NCI-H2107 (cell line): Measurements from ENCODE around the gene FOXP1.

Source experiments
- DNase-seq: peaks from one replicate; lab custom pipeline; 2025; lab: John Stamatoyannopoulos, UW

FOXP1 gene

GRCh38 chr3:71095511-71096291, 487.8 kb downstream of the FOXP1 start:
- no peak for DNase-seq

GRCh38 chr3:71094658-71095209, 488.8 kb downstream of the FOXP1 start:
- no peak for DNase-seq

GRCh38 chr3:71092665-71093064, 490.9 kb downstream of the FOXP1 start:
- no peak for DNase-seq

DNA sequence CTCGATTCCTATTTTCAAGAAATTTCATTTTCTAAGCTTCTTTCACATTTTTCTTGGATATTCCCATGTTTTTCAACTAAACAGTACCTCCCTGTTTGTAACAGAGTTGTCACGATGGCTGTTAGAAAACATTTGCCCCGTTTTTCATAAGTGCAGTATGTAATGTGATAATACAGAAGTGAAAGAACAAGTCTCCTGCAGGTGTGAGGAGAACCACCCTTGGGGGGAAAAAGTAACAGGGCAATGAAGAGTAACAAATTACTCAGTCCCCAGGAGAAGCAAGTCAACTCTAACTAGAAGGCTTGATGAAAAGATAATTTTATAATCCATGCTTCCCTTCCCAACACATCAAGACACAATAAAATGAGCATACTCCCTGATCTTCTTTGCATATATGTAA, 493.3 kb downstream of the FOXP1 start:
- no peak for DNase-seq

GRCh38 chr3:71089271-71089847, 494.2 kb downstream of the FOXP1 start:
- DNase-seq, result no peak

GRCh38 chr3:71088742-71089141, 494.8 kb downstream of the FOXP1 start:
- no peak for DNase-seq

GRCh38 chr3:71088019-71088708, 495.4 kb downstream of the FOXP1 start:
- DNase-seq, result no peak

- DNase-seq, result no peak
These were observed 496.1 kb downstream of the FOXP1 start for GRCh38 chr3:71087143-71088018.

GRCh38 chr3:71086777-71087142, 496.8 kb downstream of the FOXP1 start:
- DNase-seq, result no peak

GRCh38 chr3:71083726-71084131, 499.8 kb downstream of the FOXP1 start:
- no peak for DNase-seq

GRCh38 chr3:71082833-71083232, 500.7 kb downstream of the FOXP1 start:
- DNase-seq, result no peak

GRCh38 chr3:71080517-71081083, 502.9 kb downstream of the FOXP1 start:
- no peak for DNase-seq

- no peak for DNase-seq
These were observed 504.6 kb downstream of the FOXP1 start for GRCh38 chr3:71078723-71079525.

DNA sequence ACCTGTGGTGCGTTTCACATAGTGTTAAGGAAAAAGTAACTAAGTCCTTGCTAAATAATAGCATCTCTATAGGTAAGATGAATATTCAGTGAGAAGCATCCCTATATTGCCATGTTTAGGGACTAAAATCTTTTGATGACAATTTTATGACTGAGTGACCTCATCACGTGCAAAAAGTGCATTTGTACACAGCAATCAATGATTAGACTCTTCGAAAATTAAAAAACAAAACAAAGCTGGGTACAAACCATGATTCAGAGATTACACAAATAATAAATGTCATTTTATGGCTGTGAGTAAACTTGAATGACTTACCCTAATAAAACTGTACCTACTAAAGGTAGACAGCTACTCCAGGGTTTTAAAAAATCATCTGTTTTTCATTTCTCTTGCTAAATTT, 505.3 kb downstream of the FOXP1 start:
- DNase-seq, result no peak

DNA sequence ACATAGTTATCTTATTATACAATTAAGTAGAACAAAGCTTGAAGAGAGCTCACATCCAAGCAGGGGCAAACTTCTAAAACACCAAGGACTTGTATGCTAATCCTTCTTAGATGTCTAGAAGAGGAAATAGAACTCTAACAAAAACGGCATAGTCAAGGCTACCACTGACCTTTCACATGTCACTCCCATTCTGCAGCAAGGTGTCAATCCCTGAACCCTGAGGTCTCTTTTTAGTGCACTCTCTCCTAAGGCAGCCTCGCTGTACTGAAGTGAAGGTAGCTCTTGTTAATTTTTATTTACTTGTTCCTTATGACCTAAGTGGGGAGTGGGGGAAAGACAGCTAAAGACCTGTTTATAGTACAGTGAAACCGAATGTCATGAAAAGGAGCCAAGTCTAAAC, 506.5 kb downstream of the FOXP1 start:
- no peak for DNase-seq

GRCh38 chr3:71076361-71077002, 507.0 kb downstream of the FOXP1 start:
- DNase-seq, result no peak

- DNase-seq, result no peak
These were observed 508.0 kb downstream of the FOXP1 start for GRCh38 chr3:71075494-71075893.

DNA sequence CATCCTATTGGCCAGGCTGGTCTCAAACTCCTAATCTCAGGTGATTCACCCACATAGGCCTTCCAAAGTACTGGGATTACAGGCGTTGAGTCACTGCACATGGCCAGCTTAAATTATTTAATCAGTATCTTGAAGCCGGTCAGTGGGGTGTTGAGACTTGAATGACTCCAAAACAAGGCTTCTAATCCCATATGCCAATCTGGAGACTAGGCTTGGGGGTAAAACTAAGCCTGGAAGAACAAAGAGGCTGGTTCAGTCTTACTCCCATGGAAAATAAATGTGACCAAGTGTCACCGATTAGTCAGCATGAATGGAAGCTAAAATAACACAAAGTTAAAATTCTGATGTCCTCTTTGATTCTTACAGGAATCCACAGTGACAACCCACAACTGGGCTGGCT, 509.1 kb downstream of the FOXP1 start:
- no peak for DNase-seq

- no peak for DNase-seq
These were observed 510.5 kb downstream of the FOXP1 start for GRCh38 chr3:71072986-71073385.

- no peak for DNase-seq
These were observed 511.2 kb downstream of the FOXP1 start for GRCh38 chr3:71072287-71072686.
